SU-DHL-6 (cell line): ENCODE data around the gene SPA17.

Source experiments
- CTCF ChIP-seq: fragments of 200-600 bp; sonication (generic); IDR thresholded peaks from one replicate; pipeline ENCODE4 v1.5.1; 2017; ENCODE audit warnings: antibody characterized with exemption, mild to moderate bottlenecking, low read length, moderate library complexity; ENCODE audit not compliant: insufficient read depth, poor library complexity, severe bottlenecking
- EZH2phosphoT487 ChIP-seq: fragments of 200-600 bp; sonication (generic), shearing (Covaris generic); conservative IDR thresholded peaks from 2 replicates; pipeline ENCODE4 v1.6.1; 2018; ENCODE audit warnings: mild to moderate bottlenecking, antibody characterized with exemption, low read length, moderate library complexity, mixed read lengths

- no peak for TF ChIP-seq CTCF
- no peak for TF ChIP-seq EZH2phosphoT487
These were observed 8.7 kb downstream of the SPA17 start for GRCh38 chr11:124682443-124682842.
